SK-N-SH treated with all-trans-retinoic acid at 6 μM for 48 hours (cell line): ENCODE data around the gene TPSD1.

ENCODE experiments used
- ARNTL ChIP-seq: fragments of 450-650 bp; formaldehyde crosslinking; IDR thresholded peaks from 2 replicates; pipeline ENCODE4 v1.5.0; 2020; ENCODE audit warnings: low read depth, mild to moderate bottlenecking, moderate library complexity, borderline replicate concordance
- BACH2 ChIP-seq: fragments of 250-450 bp; sonication (Bioruptor Pico); IDR thresholded peaks from 2 replicates; pipeline ENCODE4 v1.9.0; 2021; ENCODE audit warnings: mild to moderate bottlenecking, borderline replicate concordance
- CREB5 ChIP-seq: fragments of 250-450 bp; sonication (Bioruptor Pico); IDR thresholded peaks from 2 replicates; pipeline ENCODE4 v1.5.1; 2020; ENCODE audit warnings: low read depth, mild to moderate bottlenecking, moderate library complexity
- CSDC2 ChIP-seq: fragments of 250-450 bp; sonication (Bioruptor Pico); IDR thresholded peaks from 2 replicates; pipeline ENCODE4 v1.5.0; 2020; ENCODE audit warnings: mild to moderate bottlenecking, moderate library complexity
- CSRNP3 ChIP-seq: fragments of 250-450 bp; sonication (Bioruptor Pico); IDR thresholded peaks from 2 replicates; pipeline ENCODE4 v1.5.1; 2021; ENCODE audit warnings: mild to moderate bottlenecking, moderate library complexity
- ISL1 ChIP-seq: fragments of 250-450 bp; sonication (Bioruptor Pico); IDR thresholded peaks from 2 replicates; pipeline ENCODE4 v2.1.2; 2022; ENCODE audit warnings: mild to moderate bottlenecking, moderate library complexity
- PATZ1 ChIP-seq: fragments of 250-450 bp; sonication (Bioruptor Pico); IDR thresholded peaks from 2 replicates; pipeline ENCODE4 v1.8.0; 2020; ENCODE audit warnings: mild to moderate bottlenecking, moderate library complexity, borderline replicate concordance
- TCF4 ChIP-seq: fragments of 250-450 bp; sonication (Bioruptor Pico); IDR thresholded peaks from 2 replicates; pipeline ENCODE4 v1.8.0; 2021; ENCODE audit warnings: mild to moderate bottlenecking, moderate library complexity, borderline replicate concordance
- TOX ChIP-seq: fragments of 250-450 bp; sonication (Bioruptor Pico); IDR thresholded peaks from 2 replicates; pipeline ENCODE4 v1.8.0; 2021; ENCODE audit warnings: mild to moderate bottlenecking, moderate library complexity, borderline replicate concordance
- ZFP3 ChIP-seq: fragments of 250-450 bp; sonication (Bioruptor Pico); IDR thresholded peaks from 2 replicates; pipeline ENCODE4 v1.5.0; 2020; ENCODE audit warnings: mild to moderate bottlenecking, moderate library complexity
- ZFP30 ChIP-seq: fragments of 450-650 bp; formaldehyde crosslinking; IDR thresholded peaks from 2 replicates; pipeline ENCODE4 v1.5.0; 2022; ENCODE audit warnings: mild to moderate bottlenecking, moderate library complexity
- ZNF565 ChIP-seq: fragments of 450-650 bp; formaldehyde crosslinking; conservative IDR thresholded peaks from 2 replicates; pipeline ENCODE4 v1.5.0; 2020; ENCODE audit warnings: low read depth, mild to moderate bottlenecking, moderate library complexity
- ZNF70 ChIP-seq: fragments of 450-650 bp; formaldehyde crosslinking; IDR thresholded peaks from 2 replicates; pipeline ENCODE4 v1.5.0; 2020; ENCODE audit warnings: mild to moderate bottlenecking, moderate library complexity
- ZNF8 ChIP-seq: fragments of 450-650 bp; formaldehyde crosslinking; IDR thresholded peaks from 2 replicates; pipeline ENCODE4 v1.5.0; 2020; ENCODE audit warnings: mild to moderate bottlenecking, moderate library complexity

GRCh38 chr16:1288813-1289476 lies 33.1 kb downstream of the TPSD1 start:
- TF ChIP-seq CREB5 (no peak), PATZ1 (CRISPR knock-in tag) (no peak), ZFP30 (CRISPR knock-in tag) (no peak), CSDC2 (CRISPR knock-in tag) (no peak), CSRNP3 (CRISPR knock-in tag) (no peak), ARNTL (CRISPR knock-in tag) (no peak), ZNF8 (CRISPR knock-in tag) (no peak), TOX (CRISPR knock-in tag) (no peak), ISL1 (no peak), ZNF70 (CRISPR knock-in tag) (no peak), BACH2 (CRISPR knock-in tag) (no peak), ZFP3 (CRISPR knock-in tag) (no peak), ZNF565 (no peak), TCF4 (no peak)
